ENCODE results near the gene ATRIP. TPM values are rescaled to one million over a fixed set of nuclear protein-coding genes. Genes with fewer than 3 reads are reported as not detected.

Gene ATRIP
- total RNA-seq, 1 experiment from 2014 or later: 16.1 TPM

DNA sequence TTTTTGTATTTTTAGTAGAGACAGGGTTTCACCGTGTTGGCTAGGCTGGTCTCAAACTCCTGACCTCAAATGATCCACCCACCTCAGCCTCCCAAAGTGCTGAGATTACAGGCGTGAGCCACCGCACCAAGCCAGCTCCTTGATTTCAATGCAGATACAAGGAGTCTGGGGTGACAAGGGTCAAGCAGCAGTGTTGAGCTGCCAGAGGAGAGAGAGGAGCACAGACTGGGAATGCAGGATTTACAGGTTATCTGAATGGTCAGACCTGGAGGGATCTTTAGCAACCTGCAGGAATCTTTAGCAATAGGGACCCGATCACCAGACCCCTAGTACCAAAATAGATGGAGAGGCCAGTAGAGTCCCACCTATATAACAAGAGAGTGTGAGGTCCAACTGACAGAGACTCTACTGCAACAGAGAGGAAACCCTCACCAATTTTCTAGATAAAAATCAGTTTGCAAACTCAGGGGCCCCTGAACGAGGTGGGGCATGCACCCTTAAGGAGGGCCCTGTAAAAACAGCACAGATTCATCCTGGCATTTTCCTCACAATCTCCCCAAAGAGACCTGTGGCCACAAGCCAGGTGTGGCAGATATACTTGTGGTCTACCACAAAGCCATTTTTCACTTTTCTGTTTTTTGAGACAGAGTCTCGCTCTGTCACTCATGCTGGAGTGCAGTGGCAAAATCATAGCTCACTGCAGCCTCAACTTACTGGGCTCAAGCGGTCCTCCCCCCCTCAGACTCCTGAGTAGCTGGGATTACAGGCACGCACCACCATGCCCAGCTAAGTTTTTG lies 68.1 kb downstream of the ATRIP start:
- Histone ChIP-seq H3K4me2 (ENCODE audit: low read length) (no peak overlapping the region), H2AFZ (ENCODE audit: low read length) (no peak overlapping the region), H3F3A (ENCODE audit: low read length, unreplicated experiment) (no peaks in the 10 kb centered on the region), H3K4me1 (ENCODE audit: insufficient read depth, low read length) (no peaks in the 10 kb centered on the region), H3K27me3 (ENCODE audit: low read length) (no peaks in the 10 kb centered on the region), H3K9ac (ENCODE audit: low read length) (no peak overlapping the region), H3K9me2 (replicated peaks; ENCODE audit: low read length) (no peaks in the 10 kb centered on the region), H3K4me3 (ENCODE audit: low read length) (no peak overlapping the region), H3K9me3 (ENCODE audit: low read length) (no peaks in the 10 kb centered on the region), H3K27ac (ENCODE audit: low read length) (no peak overlapping the region), H3K79me2 (ENCODE audit: low read length) (no peaks in the 10 kb centered on the region), H4K20me1 (ENCODE audit: low read length) (no peaks in the 10 kb centered on the region), H3K36me3 (ENCODE audit: low read depth, low read length) (peaks cover 5% of the 10 kb centered on the region; the same call in 1 of the 2 replicates)
- ATAC-seq (no peak), DNase-seq (no peak)
- no peak for TF ChIP-seq CTCF (conservative IDR thresholded peaks at IDR 0.05; ENCODE audit: low read depth, low read length)
- ChIA-PET POLR2A (ENCODE audit: unreplicated experiment) (no interaction called here), CTCF (no interaction called here)
- no TSS peak for BruUV-seq (replicated peaks)
- intact Hi-C loops (cut with micrococcal nuclease): no loop called here

Other genes starting within 250 kb of the ATRIP start
- gene CAMP, start 223.2 kb upstream of the ATRIP start, total RNA-seq (2014; rRNA removed): not detected in 2 replicates
- 9.4 and 10.2 TPM in 2 replicates for gene ZNF589, start 205.6 kb upstream of the ATRIP start, total RNA-seq (2014; rRNA removed)
- 35.2 and 37.4 TPM in 2 replicates for gene NME6, start 145.4 kb upstream of the ATRIP start, total RNA-seq (2014; rRNA removed)
- not detected in 2 replicates for gene SPINK8, start 113.1 kb upstream of the ATRIP start, total RNA-seq (2014; rRNA removed)
- not detected in 2 replicates for gene FBXW12, start 74.5 kb upstream of the ATRIP start, total RNA-seq (2014; rRNA removed)
- gene PLXNB1, start 16.7 kb upstream of the ATRIP start, total RNA-seq (2014; rRNA removed): 31.8 and 35.4 TPM in 2 replicates
- gene CCDC51, start 6.6 kb upstream of the ATRIP start, total RNA-seq (2014; rRNA removed): 27.8 and 30.9 TPM in 2 replicates
- 517 and 618 TPM in 2 replicates for gene TMA7, start 6.5 kb upstream of the ATRIP start, total RNA-seq (2014; rRNA removed)
- 159 and 164 TPM in 2 replicates for gene SHISA5, start 57.4 kb downstream of the ATRIP start, total RNA-seq (2014; rRNA removed)
- gene PFKFB4, start 110.1 kb downstream of the ATRIP start, total RNA-seq (2014; rRNA removed): 33.5 and 35.2 TPM in 2 replicates
- gene UCN2, start 117.0 kb downstream of the ATRIP start, total RNA-seq (2014; rRNA removed): 0.81 and 0.91 TPM in 2 replicates
- 7.9 and 10.6 TPM in 2 replicates for gene COL7A1, start 148.6 kb downstream of the ATRIP start, total RNA-seq (2014; rRNA removed)
- gene UQCRC1, start 162.9 kb downstream of the ATRIP start, total RNA-seq (2014; rRNA removed): 575 and 622 TPM in 2 replicates
- not detected in 2 replicates for gene TMEM89, start 175.0 kb downstream of the ATRIP start, total RNA-seq (2014; rRNA removed)
- gene SLC26A6, start 188.7 kb downstream of the ATRIP start, total RNA-seq (2014; rRNA removed): 38.1 and 44.9 TPM in 2 replicates
- gene CELSR3, start 216.1 kb downstream of the ATRIP start, total RNA-seq (2014; rRNA removed): 0.92 and 1.1 TPM in 2 replicates
- 56.3 and 66.8 TPM in 2 replicates for gene NCKIPSD, start 239.2 kb downstream of the ATRIP start, total RNA-seq (2014; rRNA removed)

All from PC-3 (cell line).